ENCODE results near the gene FBLN5.
A peak's percentile ranks its signal among the peaks of the same experiment; 100 is the strongest.

FBLN5 gene

DNA sequence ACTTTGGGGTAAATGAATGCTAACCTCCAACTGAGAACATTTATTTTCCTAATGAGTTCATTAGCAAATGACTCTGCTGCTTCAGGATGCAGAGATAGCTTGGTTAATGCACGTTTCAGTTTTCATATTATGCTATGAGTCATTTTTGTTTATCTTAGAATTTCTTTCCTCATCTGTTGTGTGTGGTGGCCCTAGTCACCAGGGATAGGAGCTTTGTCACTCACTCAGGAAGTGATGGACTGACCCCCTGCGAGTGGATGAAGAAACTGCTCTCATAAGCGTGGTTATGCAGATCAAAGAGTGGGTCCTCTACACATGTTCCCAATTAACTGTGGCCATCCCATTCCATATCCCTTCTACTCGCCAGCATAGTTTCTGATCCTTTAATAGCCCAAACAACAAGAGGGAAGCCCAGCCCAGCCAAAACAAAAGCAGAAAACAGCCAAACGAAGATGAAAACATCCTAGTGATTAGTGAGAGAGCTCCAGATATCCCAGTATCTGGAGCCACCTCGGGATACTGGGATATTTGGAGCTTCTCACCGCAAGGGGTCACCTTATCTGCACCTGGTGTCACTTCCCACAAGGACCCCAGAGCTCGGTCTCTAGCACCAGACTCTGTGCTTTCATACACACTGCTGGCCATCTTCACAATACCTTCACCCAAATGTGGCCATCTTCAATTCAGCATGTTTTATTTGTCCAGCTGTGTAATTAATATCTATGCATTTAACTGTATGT lies 88.8 kb downstream of the FBLN5 start:
- TF ChIP-seq, protein P1, sequence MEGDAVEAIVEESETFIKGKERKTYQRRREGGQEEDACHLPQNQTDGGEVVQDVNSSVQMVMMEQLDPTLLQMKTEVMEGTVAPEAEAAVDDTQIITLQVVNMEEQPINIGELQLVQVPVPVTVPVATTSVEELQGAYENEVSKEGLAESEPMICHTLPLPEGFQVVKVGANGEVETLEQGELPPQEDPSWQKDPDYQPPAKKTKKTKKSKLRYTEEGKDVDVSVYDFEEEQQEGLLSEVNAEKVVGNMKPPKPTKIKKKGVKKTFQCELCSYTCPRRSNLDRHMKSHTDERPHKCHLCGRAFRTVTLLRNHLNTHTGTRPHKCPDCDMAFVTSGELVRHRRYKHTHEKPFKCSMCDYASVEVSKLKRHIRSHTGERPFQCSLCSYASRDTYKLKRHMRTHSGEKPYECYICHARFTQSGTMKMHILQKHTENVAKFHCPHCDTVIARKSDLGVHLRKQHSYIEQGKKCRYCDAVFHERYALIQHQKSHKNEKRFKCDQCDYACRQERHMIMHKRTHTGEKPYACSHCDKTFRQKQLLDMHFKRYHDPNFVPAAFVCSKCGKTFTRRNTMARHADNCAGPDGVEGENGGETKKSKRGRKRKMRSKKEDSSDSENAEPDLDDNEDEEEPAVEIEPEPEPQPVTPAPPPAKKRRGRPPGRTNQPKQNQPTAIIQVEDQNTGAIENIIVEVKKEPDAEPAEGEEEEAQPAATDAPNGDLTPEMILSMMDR (IDR thresholded peaks at IDR 0.05; ENCODE audit: low read depth, low read length): peak; percentile 10
- no peak for TF ChIP-seq POLR2A (IDR thresholded peaks at IDR 0.05; ENCODE audit: extremely low read depth, insufficient read length)
- DNase-seq (ENCODE audit: low read depth): peak; percentile 64
- H3K4me3 ChIP-seq (ENCODE audit: low read depth, low read length): no peak overlapping the region

DNA sequence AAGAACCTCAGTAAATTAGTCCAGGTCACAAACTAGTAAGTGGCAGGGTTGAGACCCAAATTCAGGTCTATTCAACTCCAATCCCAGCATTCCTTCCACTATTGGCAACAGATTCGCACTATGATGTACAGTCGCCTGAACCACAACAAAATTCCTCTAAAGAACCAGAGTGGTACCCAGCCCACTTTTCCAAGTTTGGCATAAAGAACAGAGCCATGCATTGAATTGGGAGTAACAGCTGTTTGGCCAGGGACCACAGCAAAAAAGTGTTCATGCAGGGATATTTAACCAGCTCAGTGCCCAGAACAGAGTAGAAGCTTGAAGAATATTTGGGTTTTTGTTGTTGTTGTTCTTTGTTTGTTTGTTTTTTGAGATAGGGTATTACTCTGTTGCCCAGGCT lies 89.9 kb downstream of the FBLN5 start:
- TF ChIP-seq POLR2A (IDR thresholded peaks at IDR 0.05; ENCODE audit: extremely low read depth, insufficient read length): no peak
- TF ChIP-seq, protein P2, sequence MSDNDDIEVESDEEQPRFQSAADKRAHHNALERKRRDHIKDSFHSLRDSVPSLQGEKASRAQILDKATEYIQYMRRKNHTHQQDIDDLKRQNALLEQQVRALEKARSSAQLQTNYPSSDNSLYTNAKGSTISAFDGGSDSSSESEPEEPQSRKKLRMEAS (IDR thresholded peaks at IDR 0.05; ENCODE audit: low read depth, low read length): no peak
- TF ChIP-seq MYC (IDR thresholded peaks at IDR 0.05; ENCODE audit: low read depth, low read length): no peak
- TF ChIP-seq, protein P1 (IDR thresholded peaks at IDR 0.05; ENCODE audit: low read depth, low read length): no peak
- no peak for DNase-seq (ENCODE audit: low read depth)
- no peak overlapping the region for H3K4me3 ChIP-seq (ENCODE audit: low read depth, low read length)

DNA sequence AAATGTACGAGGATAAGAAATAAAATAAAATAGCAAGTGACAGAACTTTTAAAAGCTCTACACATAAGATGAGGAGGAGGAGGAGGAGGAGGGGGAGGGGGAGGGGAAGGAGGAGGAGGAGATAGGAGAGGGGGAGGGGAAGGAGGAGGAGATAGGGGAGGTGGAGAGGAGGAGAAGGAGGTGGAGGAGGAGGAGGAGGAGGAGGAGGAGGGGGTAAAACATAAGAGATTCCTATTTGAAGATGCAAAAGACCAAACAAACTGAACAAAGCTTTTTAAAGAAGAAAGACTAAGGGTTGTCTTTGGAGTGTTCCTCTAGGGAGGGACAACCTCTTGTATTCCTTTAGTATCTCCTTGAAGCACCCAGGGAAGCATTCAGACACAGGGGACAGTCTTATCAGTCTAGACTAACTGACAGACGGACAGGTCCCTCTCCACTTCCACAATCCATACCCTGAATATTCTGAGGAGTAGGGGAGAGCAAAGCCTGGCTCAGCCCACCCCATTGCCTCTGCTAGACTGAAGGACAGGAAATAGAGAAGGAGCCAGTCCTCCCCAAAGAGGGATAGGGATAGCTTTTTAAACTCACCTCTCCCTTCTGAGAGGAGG lies 93.1 kb downstream of the FBLN5 start:
- TF ChIP-seq MYC (IDR thresholded peaks at IDR 0.05; ENCODE audit: low read depth, low read length) (no peak), POLR2A (IDR thresholded peaks at IDR 0.05; ENCODE audit: extremely low read depth, insufficient read length) (no peak)
- TF ChIP-seq, protein P2 (IDR thresholded peaks at IDR 0.05; ENCODE audit: low read depth, low read length): no peak
- TF ChIP-seq, protein P1 (IDR thresholded peaks at IDR 0.05; ENCODE audit: low read depth, low read length): no peak
- no peak for DNase-seq (ENCODE audit: low read depth)
- no peak overlapping the region for H3K4me3 ChIP-seq (ENCODE audit: low read depth, low read length)

DNA sequence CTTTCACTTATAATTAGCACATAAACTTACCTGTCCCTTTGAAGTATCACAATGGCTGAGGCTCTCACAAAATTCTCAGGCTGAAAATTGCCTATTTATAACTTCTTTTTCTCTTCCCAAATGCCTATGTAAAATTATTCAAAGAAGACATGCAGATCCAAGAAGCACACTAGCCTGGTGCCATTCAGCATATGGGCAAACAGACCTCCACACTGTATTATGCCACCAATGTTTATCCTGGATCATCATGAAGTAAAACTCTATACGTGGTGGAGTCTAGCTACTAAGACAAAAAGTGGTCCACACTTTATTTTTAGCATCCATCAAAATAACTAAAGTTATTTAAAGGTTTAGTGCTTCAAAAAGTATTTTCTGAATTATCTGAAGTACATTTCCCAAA lies 95.9 kb downstream of the FBLN5 start:
- no peak for DNase-seq (ENCODE audit: low read depth)
- no peak overlapping the region for H3K4me3 ChIP-seq (ENCODE audit: low read depth, low read length)

DNA sequence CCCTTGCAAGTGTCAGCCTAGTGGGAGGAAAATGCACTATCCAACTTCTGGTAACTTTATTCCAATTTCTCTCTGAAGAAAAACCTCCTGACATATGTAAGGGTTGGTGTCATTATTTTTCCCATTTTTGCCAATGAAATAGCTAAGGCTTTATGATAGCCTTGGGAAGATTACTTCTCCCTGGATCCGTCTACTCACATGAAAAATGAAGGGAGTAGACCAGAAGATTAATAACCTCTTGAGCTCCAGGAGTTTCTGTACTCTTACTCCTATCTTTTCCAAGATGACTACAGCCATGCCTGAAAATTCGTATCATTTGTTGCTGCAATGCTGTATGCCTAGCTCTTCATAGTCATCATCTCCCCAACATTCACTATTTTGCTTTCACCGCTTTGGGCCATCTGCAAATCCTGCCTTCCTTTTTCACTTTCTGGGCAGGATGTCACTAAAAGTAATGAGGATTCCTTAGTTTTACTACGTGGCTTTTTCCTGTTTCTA lies 98.9 kb downstream of the FBLN5 start:
- no peak for DNase-seq (ENCODE audit: low read depth)
- TF ChIP-seq, protein P1 (IDR thresholded peaks at IDR 0.05; ENCODE audit: low read depth, low read length): no peak
- TF ChIP-seq, protein P2 (IDR thresholded peaks at IDR 0.05; ENCODE audit: low read depth, low read length): no peak
- TF ChIP-seq POLR2A (IDR thresholded peaks at IDR 0.05; ENCODE audit: extremely low read depth, insufficient read length) (no peak), MYC (IDR thresholded peaks at IDR 0.05; ENCODE audit: low read depth, low read length) (no peak)

More for the DNA sequence above, 95.9 kb downstream of the FBLN5 start:
- TF ChIP-seq MYC (IDR thresholded peaks at IDR 0.05; ENCODE audit: low read depth, low read length): no peak
- TF ChIP-seq, protein P1 (IDR thresholded peaks at IDR 0.05; ENCODE audit: low read depth, low read length): no peak
- no peak for TF ChIP-seq POLR2A (IDR thresholded peaks at IDR 0.05; ENCODE audit: extremely low read depth, insufficient read length)
- TF ChIP-seq, protein P2 (IDR thresholded peaks at IDR 0.05; ENCODE audit: low read depth, low read length): no peak

More for the DNA sequence above, 98.9 kb downstream of the FBLN5 start:
- no peak overlapping the region for H3K4me3 ChIP-seq (ENCODE audit: low read depth, low read length)
